K562 (cell line): ENCODE data around the gene LST1. TPM values are rescaled to one million over a fixed set of nuclear protein-coding genes. Genes with fewer than 3 reads are reported as not detected.

Source experiments
- BRF1 ChIP-seq: IDR thresholded peaks from 3 replicates; pipeline ENCODE4 v1.6.1; 2011; ENCODE audit warnings: borderline replicate concordance, mild to moderate bottlenecking; ENCODE audit not compliant: insufficient read length; ENCODE audit errors: extremely low read depth
- CBFA2T3 ChIP-seq: fragments of 450-650 bp; IDR thresholded peaks from 2 replicates; pipeline ENCODE4 v1.6.1; 2017
- CREM ChIP-seq: IDR thresholded peaks from 2 replicates; pipeline ENCODE4 v1.6.1; 2014; ENCODE audit warnings: antibody characterized with exemption, low read depth
- EWSR1 ChIP-seq: fragments of 450-650 bp; IDR thresholded peaks from 2 replicates; pipeline ENCODE4 v1.6.1; 2018; ENCODE audit warnings: borderline replicate concordance, mild to moderate bottlenecking, low read depth, moderate library complexity; ENCODE audit not compliant: partially characterized antibody
- FUS ChIP-seq: fragments of 200-400 bp; formaldehyde crosslinking; optimal IDR thresholded peaks from 2 replicates; pipeline ENCODE3; 2017; ENCODE audit warnings: low read depth, low read length
- HDAC2 ChIP-seq: fragments of 450-650 bp; IDR thresholded peaks from 2 replicates; pipeline ENCODE4 v1.6.1; 2016; ENCODE audit warnings: mild to moderate bottlenecking
- HIVEP1 ChIP-seq: fragments of 250-450 bp; sonication (Bioruptor Pico); IDR thresholded peaks from 2 replicates; pipeline ENCODE4 v1.4.0; 2020; ENCODE audit warnings: mild to moderate bottlenecking
- KAT2B ChIP-seq: IDR thresholded peaks from one replicate; pipeline ENCODE4 v1.6.1; 2012; ENCODE audit warnings: low read depth, mild to moderate bottlenecking, control low read depth, inconsistent platforms, low read length, moderate library complexity
- KDM1A ChIP-seq, 2 experiments: fragments of 450-650 bp; IDR thresholded peaks; 2 replicates each; pipeline ENCODE4 v1.6.1; 2016; ENCODE audit warnings: mild to moderate bottlenecking in 2 of 2
- MAFF ChIP-seq: IDR thresholded peaks from 2 replicates; pipeline ENCODE4 v1.6.1; 2012; ENCODE audit warnings: low read length, improper control_type of control experiment
- NR2C2 ChIP-seq, 2 experiments: fragments of 200-800 bp in 1 of 2; sonication (Bioruptor generic) in 1 of 2; sonication (generic) in 1 of 2; formaldehyde crosslinking in 1 of 2; IDR thresholded peaks; 2 replicates each; pipeline versions ENCODE4 v1.6.1 to v1.8.0; 2016 to 2022; ENCODE audit warnings: mild to moderate bottlenecking in 1 of 2, missing compliant biosample characterization in 1 of 2, missing genetic modification characterization in 1 of 2, missing genetic modification reagents in 1 of 2
- PHF20 ChIP-seq: fragments of 450-650 bp; IDR thresholded peaks from 2 replicates; pipeline ENCODE4 v1.6.1; 2018; ENCODE audit not compliant: partially characterized antibody
- RBFOX2 ChIP-seq: fragments of 200-400 bp; formaldehyde crosslinking; IDR thresholded peaks from 2 replicates; pipeline ENCODE4 v1.6.1; 2017; ENCODE audit warnings: low read depth, mild to moderate bottlenecking, low read length, moderate library complexity
- RBM39 ChIP-seq: fragments of 200-400 bp; formaldehyde crosslinking; optimal IDR thresholded peaks from 2 replicates; pipeline ENCODE3; 2018; ENCODE audit warnings: low read depth, low read length
- SP1 ChIP-seq: sonication (generic); formaldehyde crosslinking; IDR thresholded peaks from 2 replicates; pipeline ENCODE4 v1.8.1; 2022; ENCODE audit warnings: mild to moderate bottlenecking, missing genetic modification reagents
- TBL1XR1 ChIP-seq, 2 experiments: IDR thresholded peaks; 2 replicates each; pipeline ENCODE4 v1.6.1; 2012; ENCODE audit warnings: improper control_type of control experiment in 2 of 2, low read length in 2 of 2, mild to moderate bottlenecking in 1 of 2
- TOE1 ChIP-seq, 2 experiments: fragments of 450-650 bp in 1 of 2; sonication (generic) in 1 of 2; formaldehyde crosslinking in 1 of 2; IDR thresholded peaks; 2 replicates each; pipeline versions ENCODE4 v1.7.1 to v1.8.0; 2016 to 2022; ENCODE audit warnings: borderline replicate concordance in 2 of 2, mild to moderate bottlenecking in 2 of 2, antibody characterized with exemption in 1 of 2, inconsistent platforms in 1 of 2, low read depth in 1 of 2, missing genetic modification reagents in 1 of 2, moderate library complexity in 1 of 2
- ZBTB7A ChIP-seq: IDR thresholded peaks from 2 replicates; pipeline ENCODE4 v1.6.1; 2011; ENCODE audit warnings: low read depth, mild to moderate bottlenecking, low read length, moderate library complexity, borderline replicate concordance; ENCODE audit not compliant: control insufficient read depth
- ZNF165 ChIP-seq: fragments of 250-450 bp; sonication (Bioruptor Pico); IDR thresholded peaks from 2 replicates; pipeline ENCODE4 v1.4.0; 2020; ENCODE audit warnings: borderline replicate concordance
- ZNF583 ChIP-seq: fragments of 250-450 bp; sonication (Bioruptor Pico); IDR thresholded peaks from 2 replicates; pipeline ENCODE4 v1.4.0; 2020
- polyA plus RNA-seq, 8 experiments: library from polyadenylated mRNA; depleted of rRNA in 4 of 8; stranded (reverse) in 5 of 8; unstranded in 3 of 8; fragments of >200 nt; fragmentation: Nextera tagmentation in 2 of 8; fragmentation: Illumina TruSeq in 1 of 8; extraction: Ambion mirVana in 2 of 8; extraction: Trizol in 1 of 8; gene quantifications; 2 replicates each; pipeline versions ENCODE4 v1.2.1 to v1.2.3, GENCODE V29; 2011 to 2014; ENCODE audit warnings: inconsistent platforms in 1 of 8, missing spikeins in 1 of 8
- total RNA-seq, 7 experiments: library from RNA; depleted of rRNA in 6 of 7; stranded (reverse); fragments of >200 nt in 6 of 7; fragmentation: Illumina TruSeq in 2 of 7; extraction: Trizol in 2 of 7; gene quantifications; 2 replicates each; pipeline versions ENCODE4 v1.2.1 to v1.2.3, GENCODE V29; 2011 to 2021; ENCODE audit warnings: low replicate concordance in 1 of 7
- TF ChIP-seq, protein P1 (sequence below): sonication (generic); formaldehyde crosslinking; IDR thresholded peaks from 2 replicates; pipeline ENCODE4 v1.8.1; 2023; ENCODE audit warnings: mild to moderate bottlenecking, missing genetic modification reagents
- TF ChIP-seq, protein P2 (sequence below): IDR thresholded peaks from 2 replicates; pipeline ENCODE4 v1.6.1; 2011; ENCODE audit not compliant: insufficient read length; ENCODE audit errors: extremely low read depth
- TF ChIP-seq, protein P3 (sequence below): fragments of 250-450 bp; sonication (Bioruptor Pico); IDR thresholded peaks from 2 replicates; pipeline ENCODE4 v1.9.0; 2021; ENCODE audit warnings: mild to moderate bottlenecking
- TF ChIP-seq, protein P4 (sequence below): sonication (generic); IDR thresholded peaks from 2 replicates; pipeline ENCODE4 v1.6.1; 2016

Gene LST1
- total and polyA plus RNA-seq, 9 of the 15 experiments (the other 6 are each of a cell fraction or from before 2014, with no cell fraction given) = 0.82 to 7.8 (median 1.7) TPM

DNA sequence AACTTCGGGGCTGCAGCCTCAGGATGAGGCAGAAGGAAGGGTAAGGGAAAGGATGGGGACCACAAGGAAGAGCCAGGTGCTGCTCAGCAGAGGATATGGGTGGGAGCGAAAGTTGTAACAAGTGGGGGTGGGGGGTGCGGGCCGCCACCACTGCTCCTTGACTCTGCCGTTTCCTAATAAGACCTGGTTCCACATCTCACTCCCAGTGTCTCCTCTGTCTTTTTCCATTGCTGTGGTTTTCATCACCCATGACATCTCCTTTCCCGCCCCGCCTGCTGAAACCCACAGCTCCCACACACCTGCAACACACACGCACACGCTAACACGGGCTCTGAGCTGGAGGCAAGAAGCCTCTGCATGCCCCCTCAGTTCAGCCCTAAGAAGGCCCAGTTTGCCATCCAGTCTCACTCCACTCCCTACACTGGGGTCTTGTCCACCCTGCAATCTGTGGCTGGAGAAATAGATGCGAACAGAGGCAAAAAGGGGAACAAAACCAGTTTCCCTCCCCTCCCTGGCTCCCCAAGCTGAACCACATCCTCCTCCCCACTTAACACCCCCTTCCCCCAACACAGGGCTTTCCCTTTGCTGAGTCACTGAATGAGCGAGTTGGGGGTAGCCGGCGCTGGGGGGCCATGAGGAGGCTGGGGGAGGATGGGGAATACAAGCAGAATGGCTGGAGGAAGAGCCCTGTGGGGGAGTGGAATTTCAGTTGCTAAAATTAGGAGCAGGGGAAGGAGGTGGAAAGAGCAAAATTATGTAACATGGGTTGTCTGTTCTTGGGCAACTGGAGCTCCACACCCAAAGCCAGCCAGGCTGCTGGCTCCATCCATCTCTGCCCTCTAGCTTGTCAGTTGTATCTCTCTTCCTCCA is 27.2 kb upstream of the LST1 start (continued):
- TF ChIP-seq, protein P1, sequence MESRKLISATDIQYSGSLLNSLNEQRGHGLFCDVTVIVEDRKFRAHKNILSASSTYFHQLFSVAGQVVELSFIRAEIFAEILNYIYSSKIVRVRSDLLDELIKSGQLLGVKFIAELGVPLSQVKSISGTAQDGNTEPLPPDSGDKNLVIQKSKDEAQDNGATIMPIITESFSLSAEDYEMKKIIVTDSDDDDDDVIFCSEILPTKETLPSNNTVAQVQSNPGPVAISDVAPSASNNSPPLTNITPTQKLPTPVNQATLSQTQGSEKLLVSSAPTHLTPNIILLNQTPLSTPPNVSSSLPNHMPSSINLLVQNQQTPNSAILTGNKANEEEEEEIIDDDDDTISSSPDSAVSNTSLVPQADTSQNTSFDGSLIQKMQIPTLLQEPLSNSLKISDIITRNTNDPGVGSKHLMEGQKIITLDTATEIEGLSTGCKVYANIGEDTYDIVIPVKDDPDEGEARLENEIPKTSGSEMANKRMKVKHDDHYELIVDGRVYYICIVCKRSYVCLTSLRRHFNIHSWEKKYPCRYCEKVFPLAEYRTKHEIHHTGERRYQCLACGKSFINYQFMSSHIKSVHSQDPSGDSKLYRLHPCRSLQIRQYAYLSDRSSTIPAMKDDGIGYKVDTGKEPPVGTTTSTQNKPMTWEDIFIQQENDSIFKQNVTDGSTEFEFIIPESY = 0 out of 2 replicates have a peak, but pooled peaks have one; percentile 19
- no peak for TF ChIP-seq FUS
- TF ChIP-seq HIVEP1 (CRISPR knock-in tag) = peak; percentile 89
- TF ChIP-seq ZBTB7A = peak; percentile 72; the same call in 1 of the 2 replicates
- TF ChIP-seq ZNF583 (CRISPR knock-in tag) = 0 out of 2 replicates have a peak, but pooled peaks have one; percentile 53
- TF ChIP-seq RBFOX2 = peak; percentile 61
- 0 out of 2 replicates have a peak, but pooled peaks have one; percentile 16 for TF ChIP-seq ZNF165 (CRISPR knock-in tag)
- peak; percentile 52 for TF ChIP-seq CREM
- peak in 1 of 2 experiments; percentile 52; a peak in 1 of 4 replicates for TF ChIP-seq TBL1XR1 (IDR thresholded peaks at IDR 0.05; ENCODE audit: low read length in 2 of 2)
- TF ChIP-seq KDM1A (IDR thresholded peaks at IDR 0.05) = peak; percentile 19 to 50; a peak in 2 of 4 replicates
- TF ChIP-seq KAT2B = no peak
- no peak for TF ChIP-seq RBM39
- no peak for TF ChIP-seq PHF20
- TF ChIP-seq NR2C2 (CRISPR knock-in tag; IDR thresholded peaks at IDR 0.05) = no peak
- peak; percentile 47; the same call in 1 of the 2 replicates for TF ChIP-seq NR2C2 (tag; IDR thresholded peaks at IDR 0.05)
- TF ChIP-seq MAFF = peak; percentile 53; the same call in 1 of the 2 replicates
- peak; percentile 43; the same call in 1 of the 2 replicates for TF ChIP-seq CBFA2T3
- peak; percentile 34; the same call in 1 of the 2 replicates for TF ChIP-seq HDAC2
- TF ChIP-seq, protein P2, sequence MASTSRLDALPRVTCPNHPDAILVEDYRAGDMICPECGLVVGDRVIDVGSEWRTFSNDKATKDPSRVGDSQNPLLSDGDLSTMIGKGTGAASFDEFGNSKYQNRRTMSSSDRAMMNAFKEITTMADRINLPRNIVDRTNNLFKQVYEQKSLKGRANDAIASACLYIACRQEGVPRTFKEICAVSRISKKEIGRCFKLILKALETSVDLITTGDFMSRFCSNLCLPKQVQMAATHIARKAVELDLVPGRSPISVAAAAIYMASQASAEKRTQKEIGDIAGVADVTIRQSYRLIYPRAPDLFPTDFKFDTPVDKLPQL = no peak
- no peak for TF ChIP-seq EWSR1
- TF ChIP-seq SP1 = no peak
- TF ChIP-seq, protein P3, sequence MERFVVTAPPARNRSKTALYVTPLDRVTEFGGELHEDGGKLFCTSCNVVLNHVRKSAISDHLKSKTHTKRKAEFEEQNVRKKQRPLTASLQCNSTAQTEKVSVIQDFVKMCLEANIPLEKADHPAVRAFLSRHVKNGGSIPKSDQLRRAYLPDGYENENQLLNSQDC (CRISPR knock-in tag) = no peak
- TF ChIP-seq BRF1 = no peak
- TF ChIP-seq, protein P4, sequence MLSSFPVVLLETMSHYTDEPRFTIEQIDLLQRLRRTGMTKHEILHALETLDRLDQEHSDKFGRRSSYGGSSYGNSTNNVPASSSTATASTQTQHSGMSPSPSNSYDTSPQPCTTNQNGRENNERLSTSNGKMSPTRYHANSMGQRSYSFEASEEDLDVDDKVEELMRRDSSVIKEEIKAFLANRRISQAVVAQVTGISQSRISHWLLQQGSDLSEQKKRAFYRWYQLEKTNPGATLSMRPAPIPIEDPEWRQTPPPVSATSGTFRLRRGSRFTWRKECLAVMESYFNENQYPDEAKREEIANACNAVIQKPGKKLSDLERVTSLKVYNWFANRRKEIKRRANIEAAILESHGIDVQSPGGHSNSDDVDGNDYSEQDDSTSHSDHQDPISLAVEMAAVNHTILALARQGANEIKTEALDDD = 0 out of 2 replicates have a peak, but pooled peaks have one; percentile 20
- 0 out of 2 replicates have a peak, but pooled peaks have one; percentile 28 for TF ChIP-seq TOE1 (IDR thresholded peaks at IDR 0.05; ENCODE audit: borderline replicate concordance)
- no peak for TF ChIP-seq TOE1 (CRISPR knock-in tag; IDR thresholded peaks at IDR 0.05; ENCODE audit: borderline replicate concordance, low read depth)
